ENCODE data around the gene TCF19.

TCF19 gene

GRCh38 chr6:31143148-31143547, 15.2 kb upstream of the TCF19 start:
- Histone ChIP-seq H3K27me3 (ENCODE audit: control insufficient read depth in 2 of 2, insufficient read depth in 2 of 2, low read length in 2 of 2) (no peaks in the 10 kb centered on the region), H3K9me3 (ENCODE audit: control insufficient read depth in 2 of 2, low read length in 2 of 2) (no peaks in the 10 kb centered on the region), H3K9ac (ENCODE audit: low read depth in 1 of 2, low read length in 2 of 2) (peak overlapping the region in 1 of 2 donors; percentile 24), H3K4me1 (ENCODE audit: control insufficient read depth in 2 of 2, insufficient read depth in 2 of 2, low read length in 2 of 2) (peaks cover 14 to 34% of the 10 kb centered on the region in 2 donors), H3K36me3 (ENCODE audit: control insufficient read depth in 2 of 2, insufficient read depth in 2 of 2, low read length in 2 of 2) (peaks cover 3 to 7% of the 10 kb centered on the region in 2 donors), H3K4me3 (ENCODE audit: low read length in 2 of 2) (no peak overlapping the region), H3K27ac (ENCODE audit: low read depth in 2 of 2, low read length in 2 of 2) (peak overlapping the region; percentile 87 to 94)

GRCh38 chr6:31144296-31144969, 14.0 kb upstream of the TCF19 start:
- Histone ChIP-seq H3K4me3 (ENCODE audit: low read length in 2 of 2) (peak overlapping the region; percentile 25 to 44), H3K4me1 (ENCODE audit: control insufficient read depth in 2 of 2, insufficient read depth in 2 of 2, low read length in 2 of 2) (peaks cover 14 to 34% of the 10 kb centered on the region in 2 donors), H3K27ac (ENCODE audit: low read depth in 2 of 2, low read length in 2 of 2) (peak overlapping the region; percentile 87 to 94), H3K9me3 (ENCODE audit: control insufficient read depth in 2 of 2, low read length in 2 of 2) (no peaks in the 10 kb centered on the region), H3K27me3 (ENCODE audit: control insufficient read depth in 2 of 2, insufficient read depth in 2 of 2, low read length in 2 of 2) (no peaks in the 10 kb centered on the region), H3K9ac (ENCODE audit: low read depth in 1 of 2, low read length in 2 of 2) (peak overlapping the region; percentile 52), H3K36me3 (ENCODE audit: control insufficient read depth in 2 of 2, insufficient read depth in 2 of 2, low read length in 2 of 2) (peaks cover 3 to 14% of the 10 kb centered on the region in 2 donors)

GRCh38 chr6:31144970-31145340, 13.4 kb upstream of the TCF19 start:
- Histone ChIP-seq H3K9ac (ENCODE audit: low read depth in 1 of 2, low read length in 2 of 2) (peak overlapping the region; percentile 52), H3K27me3 (ENCODE audit: control insufficient read depth in 2 of 2, insufficient read depth in 2 of 2, low read length in 2 of 2) (no peaks in the 10 kb centered on the region), H3K4me3 (ENCODE audit: low read length in 2 of 2) (peak overlapping the region; percentile 15 to 44), H3K4me1 (ENCODE audit: control insufficient read depth in 2 of 2, insufficient read depth in 2 of 2, low read length in 2 of 2) (peaks cover 14 to 34% of the 10 kb centered on the region in 2 donors), H3K9me3 (ENCODE audit: control insufficient read depth in 2 of 2, low read length in 2 of 2) (no peaks in the 10 kb centered on the region), H3K36me3 (ENCODE audit: control insufficient read depth in 2 of 2, insufficient read depth in 2 of 2, low read length in 2 of 2) (peaks cover 8 to 17% of the 10 kb centered on the region in 2 donors), H3K27ac (ENCODE audit: low read depth in 2 of 2, low read length in 2 of 2) (peak overlapping the region; percentile 87 to 94)

- no peaks in the 10 kb centered on the region for H3K27me3 ChIP-seq (ENCODE audit: control insufficient read depth in 2 of 2, insufficient read depth in 2 of 2, low read length in 2 of 2)
- H3K9ac ChIP-seq (ENCODE audit: low read depth in 1 of 2, low read length in 2 of 2) = peak overlapping the region in 1 of 2 donors; percentile 52
- peak overlapping the region; percentile 87 to 94 for H3K27ac ChIP-seq (ENCODE audit: low read depth in 2 of 2, low read length in 2 of 2)
- no peaks in the 10 kb centered on the region for H3K9me3 ChIP-seq (ENCODE audit: control insufficient read depth in 2 of 2, low read length in 2 of 2)
- H3K36me3 ChIP-seq (ENCODE audit: control insufficient read depth in 2 of 2, insufficient read depth in 2 of 2, low read length in 2 of 2) = peaks cover 11 to 20% of the 10 kb centered on the region in 2 donors
- peak overlapping the region; percentile 15 to 31 for H3K4me3 ChIP-seq (ENCODE audit: low read length in 2 of 2)
- peaks cover 14 to 34% of the 10 kb centered on the region in 2 donors for H3K4me1 ChIP-seq (ENCODE audit: control insufficient read depth in 2 of 2, insufficient read depth in 2 of 2, low read length in 2 of 2)
These were observed 13.0 kb upstream of the TCF19 start for GRCh38 chr6:31145386-31145785.

GRCh38 chr6:31149827-31150447, 8.5 kb upstream of the TCF19 start:
- Histone ChIP-seq H3K27ac (ENCODE audit: low read depth in 2 of 2, low read length in 2 of 2) (no peak overlapping the region), H3K27me3 (ENCODE audit: control insufficient read depth in 2 of 2, insufficient read depth in 2 of 2, low read length in 2 of 2) (no peaks in the 10 kb centered on the region), H3K9me3 (ENCODE audit: control insufficient read depth in 2 of 2, low read length in 2 of 2) (no peaks in the 10 kb centered on the region), H3K4me1 (ENCODE audit: control insufficient read depth in 2 of 2, insufficient read depth in 2 of 2, low read length in 2 of 2) (peaks cover 6 to 8% of the 10 kb centered on the region in 2 donors), H3K9ac (ENCODE audit: low read depth in 1 of 2, low read length in 2 of 2) (no peak overlapping the region), H3K36me3 (ENCODE audit: control insufficient read depth in 2 of 2, insufficient read depth in 2 of 2, low read length in 2 of 2) (peaks cover 10 to 24% of the 10 kb centered on the region in 2 donors), H3K4me3 (ENCODE audit: low read length in 2 of 2) (no peak overlapping the region)

GRCh38 chr6:31152781-31153180, 5.6 kb upstream of the TCF19 start:
- no peak overlapping the region for H3K4me3 ChIP-seq (ENCODE audit: low read length in 2 of 2)
- H3K9me3 ChIP-seq (ENCODE audit: control insufficient read depth in 2 of 2, low read length in 2 of 2) = no peaks in the 10 kb centered on the region
- H3K27ac ChIP-seq (ENCODE audit: low read depth in 2 of 2, low read length in 2 of 2) = no peak overlapping the region
- no peak overlapping the region for H3K9ac ChIP-seq (ENCODE audit: low read depth in 1 of 2, low read length in 2 of 2)
- no peaks in the 10 kb centered on the region for H3K27me3 ChIP-seq (ENCODE audit: control insufficient read depth in 2 of 2, insufficient read depth in 2 of 2, low read length in 2 of 2)
- H3K4me1 ChIP-seq (ENCODE audit: control insufficient read depth in 2 of 2, insufficient read depth in 2 of 2, low read length in 2 of 2) = peaks cover 2 to 6% of the 10 kb centered on the region in 2 donors
- H3K36me3 ChIP-seq (ENCODE audit: control insufficient read depth in 2 of 2, insufficient read depth in 2 of 2, low read length in 2 of 2) = peaks cover 13 to 24% of the 10 kb centered on the region in 2 donors

- Histone ChIP-seq H3K27me3 (ENCODE audit: control insufficient read depth in 2 of 2, insufficient read depth in 2 of 2, low read length in 2 of 2) (no peaks in the 10 kb centered on the region), H3K27ac (ENCODE audit: low read depth in 2 of 2, low read length in 2 of 2) (no peak overlapping the region), H3K36me3 (ENCODE audit: control insufficient read depth in 2 of 2, insufficient read depth in 2 of 2, low read length in 2 of 2) (peaks cover 13 to 17% of the 10 kb centered on the region in 2 donors), H3K4me3 (ENCODE audit: low read length in 2 of 2) (no peak overlapping the region), H3K9ac (ENCODE audit: low read depth in 1 of 2, low read length in 2 of 2) (no peak overlapping the region), H3K4me1 (ENCODE audit: control insufficient read depth in 2 of 2, insufficient read depth in 2 of 2, low read length in 2 of 2) (peaks cover 12 to 14% of the 10 kb centered on the region in 2 donors), H3K9me3 (ENCODE audit: control insufficient read depth in 2 of 2, low read length in 2 of 2) (no peaks in the 10 kb centered on the region)
These were observed 4.0 kb upstream of the TCF19 start for GRCh38 chr6:31154436-31154835.

- no peak overlapping the region for H3K27ac ChIP-seq (ENCODE audit: low read depth in 2 of 2, low read length in 2 of 2)
- peaks cover 3 to 10% of the 10 kb centered on the region in 2 donors for H3K36me3 ChIP-seq (ENCODE audit: control insufficient read depth in 2 of 2, insufficient read depth in 2 of 2, low read length in 2 of 2)
- H3K4me1 ChIP-seq (ENCODE audit: control insufficient read depth in 2 of 2, insufficient read depth in 2 of 2, low read length in 2 of 2) = peaks cover 14 to 18% of the 10 kb centered on the region in 2 donors
- H3K9me3 ChIP-seq (ENCODE audit: control insufficient read depth in 2 of 2, low read length in 2 of 2) = no peaks in the 10 kb centered on the region
- no peak overlapping the region for H3K4me3 ChIP-seq (ENCODE audit: low read length in 2 of 2)
- H3K27me3 ChIP-seq (ENCODE audit: control insufficient read depth in 2 of 2, insufficient read depth in 2 of 2, low read length in 2 of 2) = no peaks in the 10 kb centered on the region
- H3K9ac ChIP-seq (ENCODE audit: low read depth in 1 of 2, low read length in 2 of 2) = no peak overlapping the region
These were observed 1.7 kb upstream of the TCF19 start for GRCh38 chr6:31156641-31157040.

GRCh38 chr6:31157513-31158139, 763 bp upstream of the TCF19 start, which contains the start of gene CCHCR1:
CCHCR1 (minus strand) TSS chr6:31157802; CDS start chr6:31157600, 202 bp downstream.
- Histone ChIP-seq H3K36me3 (ENCODE audit: control insufficient read depth in 2 of 2, insufficient read depth in 2 of 2, low read length in 2 of 2) (peaks cover 5 to 11% of the 10 kb centered on the region in 2 donors), H3K27ac (ENCODE audit: low read depth in 2 of 2, low read length in 2 of 2) (peak within 1 kb of the TSS; percentile 65 to 69), H3K4me1 (ENCODE audit: control insufficient read depth in 2 of 2, insufficient read depth in 2 of 2, low read length in 2 of 2) (peaks cover 14 to 18% of the 10 kb centered on the region in 2 donors), H3K9me3 (ENCODE audit: control insufficient read depth in 2 of 2, low read length in 2 of 2) (no peaks in the 10 kb centered on the region), H3K27me3 (ENCODE audit: control insufficient read depth in 2 of 2, insufficient read depth in 2 of 2, low read length in 2 of 2) (no peaks in the 10 kb centered on the region), H3K4me3 (ENCODE audit: low read length in 2 of 2) (peak within 1 kb of the TSS; percentile 81 to 87), H3K9ac (ENCODE audit: low read depth in 1 of 2, low read length in 2 of 2) (peak within 1 kb of the TSS; percentile 85 to 86)

Measured in mucosa of rectum (tissue), 2 donors.